WTC11 (cell line): Measurements from ENCODE around the gene LRRIQ1. TPM values are rescaled to one million over a fixed set of nuclear protein-coding genes. Genes with fewer than 3 reads are reported as not detected.

Experiments used
- ATAC-seq: fragments of 200-7000 bp; cut with Tn5 transposase; 2 replicates; pipeline ENCODE4 v1.10.0; 2021; ENCODE audit warnings: mild to moderate bottlenecking, moderate library complexity
- CTCF ChIA-PET: fragments of 300-600 bp; sonication (Branson Sonifier 250); formaldehyde crosslinking; loops from one replicate; lab custom pipeline; 2021; ENCODE audit warnings: antibody characterized with exemption; lab: Charles Lee
- POLR2A ChIA-PET: fragments of 350-600 bp; sonication (Branson Sonifier 250); formaldehyde crosslinking; loops from one replicate; lab custom pipeline; 2021; ENCODE audit warnings: antibody characterized with exemption; lab: Charles Lee
- DNase-seq: peaks from one replicate; pipeline ENCODE4 v3.0.0; 2021; ENCODE audit warnings: low spot score
- H3K27ac Mint-ChIP-seq: 2 replicates; pipeline ENCODE4 v1.8.0; 2021; ENCODE audit warnings: mixed read lengths
- H3K27me3 Mint-ChIP-seq: 2 replicates; pipeline ENCODE4 v1.8.0; 2021; ENCODE audit warnings: low read depth, mild to moderate bottlenecking, moderate library complexity, mixed read lengths
- H3K36me3 Mint-ChIP-seq: 2 replicates; pipeline ENCODE4 v1.8.0; 2021; ENCODE audit warnings: mixed read lengths
- H3K4me1 Mint-ChIP-seq: 2 replicates; pipeline ENCODE4 v1.8.0; 2022; ENCODE audit warnings: mixed read lengths
- H3K4me3 Mint-ChIP-seq: 2 replicates; pipeline ENCODE4 v1.8.0; 2021; ENCODE audit warnings: mild to moderate bottlenecking, moderate library complexity, mixed read lengths
- H3K9me3 Mint-ChIP-seq: 2 replicates; pipeline ENCODE4 v1.8.0; 2021; ENCODE audit warnings: mixed read lengths
- CBFB ChIP-seq: sonication (generic); formaldehyde crosslinking; IDR thresholded peaks from 2 replicates; pipeline ENCODE4 v1.8.1; 2022; ENCODE audit warnings: mild to moderate bottlenecking, low read depth, missing genetic modification reagents
- CREM ChIP-seq: sonication (generic); formaldehyde crosslinking; IDR thresholded peaks from 2 replicates; pipeline ENCODE4 v1.8.1; 2022; ENCODE audit warnings: mild to moderate bottlenecking, missing genetic modification reagents, moderate library complexity
- FOXP1 ChIP-seq: sonication (generic); formaldehyde crosslinking; IDR thresholded peaks from 2 replicates; pipeline ENCODE4 v1.8.0; 2022; ENCODE audit warnings: missing genetic modification reagents, mild to moderate bottlenecking, moderate library complexity, borderline replicate concordance
- GRHL2 ChIP-seq: fragments of 250-450 bp; sonication (Bioruptor Pico); IDR thresholded peaks from 2 replicates; pipeline ENCODE4 v1.8.0; 2022; ENCODE audit warnings: mild to moderate bottlenecking, moderate library complexity; ENCODE audit not compliant: insufficient replicate concordance, severe bottlenecking
- GTF2I ChIP-seq: fragments of 250-450 bp; sonication (Bioruptor Pico); conservative IDR thresholded peaks from 2 replicates; pipeline ENCODE4 v1.4.0; 2021; ENCODE audit warnings: mild to moderate bottlenecking
- MYBL2 ChIP-seq: sonication (generic); formaldehyde crosslinking; IDR thresholded peaks from 2 replicates; pipeline ENCODE4 v1.8.1; 2023; ENCODE audit warnings: mild to moderate bottlenecking, moderate library complexity, missing genetic modification reagents
- NR1H2 ChIP-seq: sonication (generic); formaldehyde crosslinking; IDR thresholded peaks from 2 replicates; pipeline ENCODE4 v1.9.0; 2021; ENCODE audit warnings: mild to moderate bottlenecking, moderate library complexity, missing genetic modification reagents
- NR2C2 ChIP-seq: sonication (generic); formaldehyde crosslinking; IDR thresholded peaks from 2 replicates; pipeline ENCODE4 v1.8.0; 2022; ENCODE audit warnings: mild to moderate bottlenecking, missing genetic modification reagents
- PRDM15 ChIP-seq: sonication (generic); formaldehyde crosslinking; IDR thresholded peaks from 2 replicates; pipeline ENCODE4 v1.8.0; 2022; ENCODE audit warnings: missing genetic modification reagents
- PRRX2 ChIP-seq: fragments of 250-450 bp; sonication (Bioruptor Pico); IDR thresholded peaks from 2 replicates; pipeline ENCODE4 v1.8.0; 2021; ENCODE audit warnings: mild to moderate bottlenecking
- SMAD3 ChIP-seq: sonication (generic); formaldehyde crosslinking; IDR thresholded peaks from 2 replicates; pipeline ENCODE4 v1.8.0; 2022; ENCODE audit warnings: missing genetic modification reagents, mild to moderate bottlenecking, borderline replicate concordance
- SMAD4 ChIP-seq: sonication (generic); formaldehyde crosslinking; IDR thresholded peaks from 2 replicates; pipeline ENCODE4 v1.8.0; 2022; ENCODE audit warnings: mild to moderate bottlenecking, missing genetic modification reagents
- ZNF138 ChIP-seq: sonication (generic); formaldehyde crosslinking; conservative IDR thresholded peaks from 2 replicates; pipeline ENCODE4 v1.8.1; 2022; ENCODE audit warnings: mild to moderate bottlenecking, moderate library complexity, missing genetic modification reagents
- ZNF263 ChIP-seq: sonication (generic); formaldehyde crosslinking; IDR thresholded peaks from 2 replicates; pipeline ENCODE4 v1.8.1; 2022; ENCODE audit warnings: low read depth, mild to moderate bottlenecking, moderate library complexity, missing genetic modification reagents
- ZNF423 ChIP-seq: fragments of 250-450 bp; sonication (Bioruptor Pico); IDR thresholded peaks from 2 replicates; pipeline ENCODE4 v2.1.2; 2022; ENCODE audit warnings: mild to moderate bottlenecking, moderate library complexity
- total RNA-seq: library from RNA; stranded (reverse); gene quantifications from 3 replicates; pipeline ENCODE4 v1.2.3, GENCODE V29; 2021
- TF ChIP-seq, protein P1 (sequence below): fragments of 250-450 bp; sonication (Bioruptor Pico); IDR thresholded peaks from 2 replicates; pipeline ENCODE4 v1.8.0; 2021; ENCODE audit warnings: mild to moderate bottlenecking
- TF ChIP-seq, protein P2 (sequence below): sonication (generic); formaldehyde crosslinking; IDR thresholded peaks from 2 replicates; pipeline ENCODE4 v1.8.0; 2022; ENCODE audit warnings: mild to moderate bottlenecking, missing genetic modification reagents
- TF ChIP-seq, protein P3 (sequence below): sonication (generic); formaldehyde crosslinking; IDR thresholded peaks from 2 replicates; pipeline ENCODE4 v1.8.1; 2022; ENCODE audit warnings: low read depth, missing genetic modification reagents, borderline replicate concordance
- TF ChIP-seq, protein P4 (sequence below): sonication (generic); formaldehyde crosslinking; IDR thresholded peaks from 2 replicates; pipeline ENCODE4 v1.8.0; 2022; ENCODE audit warnings: mild to moderate bottlenecking, missing genetic modification reagents

Gene LRRIQ1
- total RNA-seq, 1 experiment from 2014 or later = 1.3 TPM

DNA sequence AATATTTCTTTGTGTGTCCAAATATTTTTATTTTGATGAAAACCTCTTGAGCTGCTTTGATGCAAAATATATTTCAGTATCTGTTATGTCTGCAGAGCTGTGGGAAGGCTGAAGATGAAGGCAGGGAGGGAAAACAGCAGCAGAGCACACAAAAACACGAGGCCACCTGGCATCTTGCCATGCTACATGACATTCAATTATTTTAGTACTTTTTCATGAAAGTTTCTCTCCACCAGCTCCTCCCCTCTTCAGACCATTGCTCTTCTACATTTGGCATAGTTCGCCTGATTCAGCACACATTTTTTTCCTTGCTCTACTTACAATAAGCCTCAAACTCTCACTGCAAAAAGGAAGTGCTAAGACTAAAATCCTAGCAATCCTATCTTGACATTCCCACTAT lies 239.2 kb downstream of the LRRIQ1 start (continued):
- TF ChIP-seq CREM (CRISPR knock-in tag) = no peak
- no peak for TF ChIP-seq NR2C2 (CRISPR knock-in tag)

DNA sequence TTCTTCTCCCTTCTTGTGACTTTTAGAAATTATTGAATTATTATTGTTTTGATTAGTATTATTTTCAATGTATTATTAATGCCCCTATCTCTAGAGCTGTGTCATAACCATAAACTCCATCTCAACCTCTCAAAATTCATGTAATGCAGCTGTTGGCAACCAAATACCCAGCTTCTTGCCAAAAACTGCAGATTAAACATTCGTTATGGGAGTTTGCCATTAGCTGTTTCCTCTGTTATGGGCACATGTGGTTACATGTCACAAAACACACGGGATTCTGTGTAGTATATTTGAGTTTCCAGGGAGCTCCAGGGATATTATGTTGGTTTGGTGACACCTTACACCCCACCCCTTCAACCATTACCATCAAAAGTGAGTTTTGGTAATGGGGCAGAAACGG lies 241.0 kb downstream of the LRRIQ1 start:
- Mint-ChIP-seq H3K36me3 (no peaks in the 10 kb centered on the region), H3K27me3 (peaks cover 87% of the 10 kb centered on the region), H3K9me3 (no peaks in the 10 kb centered on the region), H3K4me1 (peaks cover 51% of the 10 kb centered on the region), H3K27ac (no peak overlapping the region), H3K4me3 (no peak overlapping the region)
- TF ChIP-seq GTF2I (CRISPR knock-in tag) (no peak), GRHL2 (CRISPR knock-in tag) (no peak), SMAD4 (CRISPR knock-in tag) (no peak), ZNF263 (CRISPR knock-in tag) (no peak), PRDM15 (CRISPR knock-in tag) (no peak), ZNF423 (CRISPR knock-in tag) (no peak), PRRX2 (CRISPR knock-in tag) (no peak), NR1H2 (CRISPR knock-in tag) (no peak), SMAD3 (CRISPR knock-in tag) (no peak), ZNF138 (CRISPR knock-in tag) (no peak), MYBL2 (no peak), CBFB (CRISPR knock-in tag) (no peak), FOXP1 (CRISPR knock-in tag) (no peak)
- TF ChIP-seq, protein P1, sequence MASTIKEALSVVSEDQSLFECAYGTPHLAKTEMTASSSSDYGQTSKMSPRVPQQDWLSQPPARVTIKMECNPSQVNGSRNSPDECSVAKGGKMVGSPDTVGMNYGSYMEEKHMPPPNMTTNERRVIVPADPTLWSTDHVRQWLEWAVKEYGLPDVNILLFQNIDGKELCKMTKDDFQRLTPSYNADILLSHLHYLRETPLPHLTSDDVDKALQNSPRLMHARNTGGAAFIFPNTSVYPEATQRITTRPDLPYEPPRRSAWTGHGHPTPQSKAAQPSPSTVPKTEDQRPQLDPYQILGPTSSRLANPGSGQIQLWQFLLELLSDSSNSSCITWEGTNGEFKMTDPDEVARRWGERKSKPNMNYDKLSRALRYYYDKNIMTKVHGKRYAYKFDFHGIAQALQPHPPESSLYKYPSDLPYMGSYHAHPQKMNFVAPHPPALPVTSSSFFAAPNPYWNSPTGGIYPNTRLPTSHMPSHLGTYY (CRISPR knock-in tag) = no peak
- TF ChIP-seq, protein P2, sequence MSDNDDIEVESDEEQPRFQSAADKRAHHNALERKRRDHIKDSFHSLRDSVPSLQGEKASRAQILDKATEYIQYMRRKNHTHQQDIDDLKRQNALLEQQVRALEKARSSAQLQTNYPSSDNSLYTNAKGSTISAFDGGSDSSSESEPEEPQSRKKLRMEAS (CRISPR knock-in tag) = no peak
- TF ChIP-seq, protein P3, sequence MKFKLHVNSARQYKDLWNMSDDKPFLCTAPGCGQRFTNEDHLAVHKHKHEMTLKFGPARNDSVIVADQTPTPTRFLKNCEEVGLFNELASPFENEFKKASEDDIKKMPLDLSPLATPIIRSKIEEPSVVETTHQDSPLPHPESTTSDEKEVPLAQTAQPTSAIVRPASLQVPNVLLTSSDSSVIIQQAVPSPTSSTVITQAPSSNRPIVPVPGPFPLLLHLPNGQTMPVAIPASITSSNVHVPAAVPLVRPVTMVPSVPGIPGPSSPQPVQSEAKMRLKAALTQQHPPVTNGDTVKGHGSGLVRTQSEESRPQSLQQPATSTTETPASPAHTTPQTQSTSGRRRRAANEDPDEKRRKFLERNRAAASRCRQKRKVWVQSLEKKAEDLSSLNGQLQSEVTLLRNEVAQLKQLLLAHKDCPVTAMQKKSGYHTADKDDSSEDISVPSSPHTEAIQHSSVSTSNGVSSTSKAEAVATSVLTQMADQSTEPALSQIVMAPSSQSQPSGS = no peak
- TF ChIP-seq, protein P4, sequence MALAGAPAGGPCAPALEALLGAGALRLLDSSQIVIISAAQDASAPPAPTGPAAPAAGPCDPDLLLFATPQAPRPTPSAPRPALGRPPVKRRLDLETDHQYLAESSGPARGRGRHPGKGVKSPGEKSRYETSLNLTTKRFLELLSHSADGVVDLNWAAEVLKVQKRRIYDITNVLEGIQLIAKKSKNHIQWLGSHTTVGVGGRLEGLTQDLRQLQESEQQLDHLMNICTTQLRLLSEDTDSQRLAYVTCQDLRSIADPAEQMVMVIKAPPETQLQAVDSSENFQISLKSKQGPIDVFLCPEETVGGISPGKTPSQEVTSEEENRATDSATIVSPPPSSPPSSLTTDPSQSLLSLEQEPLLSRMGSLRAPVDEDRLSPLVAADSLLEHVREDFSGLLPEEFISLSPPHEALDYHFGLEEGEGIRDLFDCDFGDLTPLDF (CRISPR knock-in tag) = no peak
- ChIA-PET POLR2A (no interaction called here), CTCF (interaction anchor here (1.9 kb wide), 1 partner anchor 122 kb away, joined by 10 read pairs; no protein-coding TSS in a partner anchor)
- DNase-seq = no peak
- ATAC-seq = no peak
